Neutrophil (primary cell): Measurements from ENCODE around the gene EXOG.

Source experiments
- H3K27ac ChIP-seq: fragments of 200-600 bp; sonication (generic); 2 replicates; pipeline ENCODE4 v1.5.1; 2016; ENCODE audit warnings: mild to moderate bottlenecking, moderate library complexity
- H3K27me3 ChIP-seq: fragments of 200-600 bp; sonication (generic); 2 replicates; pipeline ENCODE4 v1.6.0; 2016; ENCODE audit warnings: mild to moderate bottlenecking
- H3K36me3 ChIP-seq: fragments of 200-600 bp; sonication (generic); 2 replicates; pipeline ENCODE4 v1.5.1; 2017
- H3K4me1 ChIP-seq, 2 experiments: fragments of 200-600 bp in 1 of 2; sonication (generic) in 1 of 2; 1 replicate in 1 of 2; 2 replicates in 1 of 2; pipeline versions ENCODE4 v1.5.1 to v1.6.1; 2013 to 2016; ENCODE audit warnings: low read depth in 1 of 2, low read length in 1 of 2, mild to moderate bottlenecking in 1 of 2, moderate library complexity in 1 of 2; ENCODE audit not compliant: control insufficient read depth in 1 of 2, insufficient read depth in 1 of 2
- H3K4me3 ChIP-seq, 2 experiments: fragments of 200-600 bp in 1 of 2; sonication (generic) in 1 of 2; 1 replicate in 1 of 2; 2 replicates in 1 of 2; pipeline ENCODE4 v1.5.1; 2013 to 2016; ENCODE audit warnings: low read depth in 1 of 2, low read length in 1 of 2, mild to moderate bottlenecking in 1 of 2, moderate library complexity in 1 of 2
- H3K9me3 ChIP-seq: fragments of 200-600 bp; sonication (generic); 2 replicates; pipeline ENCODE4 v1.5.1; 2016
- CTCF ChIP-seq: fragments of 200-600 bp; sonication (generic); IDR thresholded peaks from 2 replicates; pipeline ENCODE4 v1.5.1; 2016; ENCODE audit warnings: antibody characterized with exemption

EXOG gene

DNA sequence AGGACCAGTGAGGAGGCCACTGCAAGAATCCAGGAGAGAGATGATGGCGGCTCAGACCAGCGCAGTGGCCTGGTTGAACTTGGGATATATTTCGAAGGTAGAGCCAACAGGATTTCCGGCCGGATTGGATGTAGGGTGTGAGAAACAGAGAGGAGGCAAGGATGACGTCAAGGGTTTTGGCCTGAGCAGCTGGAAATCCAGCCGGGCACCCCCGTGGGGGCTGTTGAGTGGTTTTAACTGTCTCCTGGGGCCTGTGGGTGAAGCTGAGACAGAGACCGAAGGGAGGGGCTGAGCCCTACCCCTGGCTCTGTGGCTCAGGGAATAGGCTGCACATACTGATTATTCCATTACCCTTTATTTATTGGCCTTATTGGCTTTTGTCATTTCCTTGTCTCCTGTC lies 45.7 kb downstream of the EXOG start:
- Histone ChIP-seq H3K4me1 (no peaks in the 10 kb centered on the region), H3K36me3 (no peaks in the 10 kb centered on the region), H3K27ac (no peak overlapping the region), H3K9me3 (no peaks in the 10 kb centered on the region), H3K27me3 (no peaks in the 10 kb centered on the region), H3K4me3 (no peak overlapping the region)
- TF ChIP-seq CTCF: no peak

GRCh38 chr3:38542401-38543298 lies 46.5 kb downstream of the EXOG start:
- Histone ChIP-seq H3K4me3 (no peak overlapping the region), H3K27ac (no peak overlapping the region), H3K27me3 (no peaks in the 10 kb centered on the region), H3K9me3 (no peaks in the 10 kb centered on the region), H3K4me1 (no peaks in the 10 kb centered on the region), H3K36me3 (no peaks in the 10 kb centered on the region)
- no peak for TF ChIP-seq CTCF

DNA sequence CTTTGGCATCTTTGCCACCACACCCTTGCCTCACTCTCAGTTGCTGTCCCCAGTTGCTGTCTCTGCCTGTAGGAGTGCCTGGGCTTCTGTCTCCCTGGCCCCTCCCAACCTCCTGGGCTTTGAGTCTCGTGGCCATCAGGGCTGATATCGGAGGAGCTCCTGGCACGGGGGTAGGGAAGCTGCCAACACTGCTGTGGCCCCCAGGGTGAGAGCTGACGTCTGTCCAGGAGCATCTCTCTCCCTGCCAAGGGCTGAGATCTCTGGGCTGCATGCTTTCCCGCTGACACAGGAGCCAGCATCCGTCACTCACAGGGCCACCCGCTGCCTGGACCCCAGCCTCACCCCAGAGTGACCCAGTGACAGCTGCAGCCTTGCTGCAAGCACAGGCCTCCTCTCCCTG lies 47.4 kb downstream of the EXOG start:
- Histone ChIP-seq H3K27ac (no peak overlapping the region), H3K36me3 (no peaks in the 10 kb centered on the region), H3K9me3 (no peaks in the 10 kb centered on the region), H3K4me3 (no peak overlapping the region), H3K4me1 (no peaks in the 10 kb centered on the region), H3K27me3 (no peaks in the 10 kb centered on the region)
- TF ChIP-seq CTCF: no peak

DNA sequence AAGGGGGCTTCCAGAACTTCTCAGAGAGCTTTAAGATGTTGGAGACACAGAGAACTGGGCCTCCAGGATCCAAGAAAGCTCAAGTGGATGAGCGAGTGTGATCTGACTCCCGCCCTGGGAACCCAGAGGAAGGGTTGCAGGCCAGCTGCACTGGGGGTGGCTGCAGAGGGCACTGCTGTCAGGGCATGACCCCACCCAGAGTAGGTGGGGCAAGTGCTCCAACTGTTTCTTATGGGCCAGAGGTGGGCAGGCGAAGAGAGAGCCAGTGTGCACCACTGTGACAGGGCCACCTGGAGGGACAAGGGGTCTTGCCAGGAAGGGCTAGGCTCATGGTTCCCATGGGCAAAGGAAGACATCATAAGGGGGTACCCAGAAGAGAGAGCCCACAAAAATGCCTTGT lies 48.8 kb downstream of the EXOG start:
- Histone ChIP-seq H3K36me3 (no peaks in the 10 kb centered on the region), H3K9me3 (no peaks in the 10 kb centered on the region), H3K4me1 (no peaks in the 10 kb centered on the region), H3K27me3 (no peaks in the 10 kb centered on the region), H3K4me3 (no peak overlapping the region), H3K27ac (no peak overlapping the region)
- TF ChIP-seq CTCF: no peak

- Histone ChIP-seq H3K9me3 (no peaks in the 10 kb centered on the region), H3K27ac (no peak overlapping the region), H3K4me1 (no peaks in the 10 kb centered on the region), H3K4me3 (no peak overlapping the region), H3K27me3 (no peaks in the 10 kb centered on the region), H3K36me3 (no peaks in the 10 kb centered on the region)
- TF ChIP-seq CTCF: no peak
These were observed 49.4 kb downstream of the EXOG start for GRCh38 chr3:38545550-38545949.
